ENCODE results near the gene MBP.
A peak's percentile ranks its signal among the peaks of the same experiment; 100 is the strongest.

MBP gene

DNA sequence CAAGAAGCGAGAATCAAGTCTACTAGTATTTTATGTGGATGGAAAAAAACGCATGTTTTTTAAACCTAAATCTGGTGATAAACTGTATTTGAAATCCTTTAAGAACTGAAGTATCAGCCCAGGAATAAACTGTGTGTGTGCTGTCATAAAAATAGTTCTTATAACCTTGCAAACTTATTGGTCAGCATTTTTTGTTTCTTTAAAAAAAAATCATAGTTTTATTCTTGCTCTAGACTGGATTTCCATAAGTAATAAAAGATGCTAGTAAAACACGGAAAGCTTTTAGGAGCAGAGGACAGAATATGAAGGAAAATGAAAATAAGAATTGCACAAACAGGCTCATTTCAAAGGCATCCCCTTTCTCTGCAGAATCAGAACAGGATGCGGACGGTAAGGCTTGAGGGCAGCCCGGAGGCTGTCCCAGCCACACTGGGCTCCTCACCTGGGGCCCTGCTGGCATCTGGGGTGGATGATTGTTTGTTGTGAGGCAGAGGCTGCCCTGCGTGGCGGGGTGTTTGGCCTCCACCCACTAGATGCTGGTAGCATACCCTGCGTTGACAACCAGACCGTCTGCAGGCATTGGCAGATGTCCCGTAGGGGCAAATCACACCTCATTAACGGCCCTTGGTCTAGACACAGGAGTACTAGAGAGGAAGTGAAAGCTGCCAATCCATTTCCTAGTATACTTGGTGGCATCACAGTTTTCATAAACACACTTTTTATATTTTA, 52.5 kb downstream of the MBP start:
- H3K27me3 ChIP-seq (ENCODE audit: insufficient read depth, low read length): no peaks in the 10 kb centered on the region
- no peaks in the 10 kb centered on the region for H3K9me2 ChIP-seq (ENCODE audit: low read depth, low read length)
- H3F3A ChIP-seq (ENCODE audit: insufficient read depth, low read length): no peaks in the 10 kb centered on the region
- peak overlapping the region; percentile 30 for H3K4me3 ChIP-seq (ENCODE audit: low read depth, low read length, poor library complexity, severe bottlenecking)
- TF ChIP-seq EZH2 (IDR thresholded peaks at IDR 0.05; ENCODE audit: borderline replicate concordance, low read length): no peak
- TF ChIP-seq, protein P1, sequence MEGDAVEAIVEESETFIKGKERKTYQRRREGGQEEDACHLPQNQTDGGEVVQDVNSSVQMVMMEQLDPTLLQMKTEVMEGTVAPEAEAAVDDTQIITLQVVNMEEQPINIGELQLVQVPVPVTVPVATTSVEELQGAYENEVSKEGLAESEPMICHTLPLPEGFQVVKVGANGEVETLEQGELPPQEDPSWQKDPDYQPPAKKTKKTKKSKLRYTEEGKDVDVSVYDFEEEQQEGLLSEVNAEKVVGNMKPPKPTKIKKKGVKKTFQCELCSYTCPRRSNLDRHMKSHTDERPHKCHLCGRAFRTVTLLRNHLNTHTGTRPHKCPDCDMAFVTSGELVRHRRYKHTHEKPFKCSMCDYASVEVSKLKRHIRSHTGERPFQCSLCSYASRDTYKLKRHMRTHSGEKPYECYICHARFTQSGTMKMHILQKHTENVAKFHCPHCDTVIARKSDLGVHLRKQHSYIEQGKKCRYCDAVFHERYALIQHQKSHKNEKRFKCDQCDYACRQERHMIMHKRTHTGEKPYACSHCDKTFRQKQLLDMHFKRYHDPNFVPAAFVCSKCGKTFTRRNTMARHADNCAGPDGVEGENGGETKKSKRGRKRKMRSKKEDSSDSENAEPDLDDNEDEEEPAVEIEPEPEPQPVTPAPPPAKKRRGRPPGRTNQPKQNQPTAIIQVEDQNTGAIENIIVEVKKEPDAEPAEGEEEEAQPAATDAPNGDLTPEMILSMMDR (IDR thresholded peaks at IDR 0.05; ENCODE audit: low read length): no peak
- H3K4me1 ChIP-seq (ENCODE audit: insufficient read depth, low read length, severe bottlenecking): peaks cover 34% of the 10 kb centered on the region
- no peak overlapping the region for H2AFZ ChIP-seq (ENCODE audit: low read length)
- no peaks in the 10 kb centered on the region for H4K20me1 ChIP-seq (ENCODE audit: insufficient read depth, low read length)
- peaks cover 18% of the 10 kb centered on the region for H3K36me3 ChIP-seq (ENCODE audit: insufficient read depth, low read length)
- peak overlapping the region; percentile 49 for H3K4me2 ChIP-seq (ENCODE audit: low read length)
- H3K9ac ChIP-seq (ENCODE audit: low read length): peak overlapping the region; percentile 15; the same call in 1 of the 2 replicates
- peaks cover 19% of the 10 kb centered on the region for H3K79me2 ChIP-seq (ENCODE audit: insufficient read depth, low read length)
- H3K9me3 ChIP-seq (ENCODE audit: low read length): no peaks in the 10 kb centered on the region
- peak overlapping the region; percentile 87 for H3K27ac ChIP-seq (ENCODE audit: low read depth, low read length, poor library complexity, severe bottlenecking)

DNA sequence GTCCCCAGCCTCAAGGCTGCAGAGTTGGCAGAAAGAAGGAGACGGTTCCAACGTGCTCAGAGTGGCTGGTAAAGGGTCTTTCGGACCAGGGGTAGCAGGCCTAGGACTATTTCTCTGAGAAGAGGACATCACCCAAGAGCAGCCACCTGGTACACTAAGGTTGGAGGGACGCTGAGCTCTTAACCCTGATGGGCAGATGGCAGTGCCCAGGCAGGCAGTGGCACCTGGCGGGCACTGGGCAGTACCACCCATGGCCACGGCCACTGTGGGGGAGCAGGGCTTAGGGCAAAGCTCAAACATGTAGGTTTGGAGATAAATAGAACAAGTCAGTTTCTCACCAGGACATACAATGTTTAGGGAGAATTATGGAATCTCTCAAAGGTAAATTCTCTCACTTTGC, 53.5 kb downstream of the MBP start:
- Histone ChIP-seq H3K4me2 (ENCODE audit: low read length) (no peak overlapping the region), H3F3A (ENCODE audit: insufficient read depth, low read length) (no peaks in the 10 kb centered on the region), H3K9me3 (ENCODE audit: low read length) (no peaks in the 10 kb centered on the region), H3K36me3 (ENCODE audit: insufficient read depth, low read length) (peaks cover 11% of the 10 kb centered on the region), H3K9me2 (ENCODE audit: low read depth, low read length) (no peaks in the 10 kb centered on the region), H3K27ac (ENCODE audit: low read depth, low read length, poor library complexity, severe bottlenecking) (peak overlapping the region; percentile 26), H3K4me1 (ENCODE audit: insufficient read depth, low read length, severe bottlenecking) (peaks cover 34% of the 10 kb centered on the region), H4K20me1 (ENCODE audit: insufficient read depth, low read length) (no peaks in the 10 kb centered on the region), H3K4me3 (ENCODE audit: low read depth, low read length, poor library complexity, severe bottlenecking) (no peak overlapping the region), H2AFZ (ENCODE audit: low read length) (no peak overlapping the region), H3K79me2 (ENCODE audit: insufficient read depth, low read length) (peaks cover 10% of the 10 kb centered on the region; the same call in 1 of the 2 replicates), H3K27me3 (ENCODE audit: insufficient read depth, low read length) (no peaks in the 10 kb centered on the region), H3K9ac (ENCODE audit: low read length) (no peak overlapping the region)
- TF ChIP-seq, protein P1 (IDR thresholded peaks at IDR 0.05; ENCODE audit: low read length): no peak
- TF ChIP-seq EZH2 (IDR thresholded peaks at IDR 0.05; ENCODE audit: borderline replicate concordance, low read length): no peak

DNA sequence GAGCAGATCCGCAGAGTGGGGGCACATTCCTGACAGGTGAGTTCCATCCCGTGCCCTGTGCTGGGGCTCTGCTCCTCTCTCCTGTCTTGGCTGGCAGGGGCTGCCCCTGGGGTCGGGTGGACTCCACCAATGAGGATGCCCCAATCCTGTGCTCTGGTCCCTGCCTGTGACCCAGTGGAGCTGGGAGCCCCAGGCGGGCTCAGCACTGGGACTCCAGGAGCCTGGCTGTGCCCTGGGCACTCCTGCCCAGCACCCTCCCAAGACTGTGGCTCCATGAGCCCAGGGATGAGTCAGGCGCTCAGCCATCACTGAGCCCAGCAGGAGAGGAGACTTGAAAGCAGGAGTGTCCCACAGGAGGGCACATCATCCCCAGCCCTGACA, 53.9 kb downstream of the MBP start:
- H3K36me3 ChIP-seq (ENCODE audit: insufficient read depth, low read length): peaks cover 7% of the 10 kb centered on the region
- H3K9me3 ChIP-seq (ENCODE audit: low read length): no peaks in the 10 kb centered on the region
- no peak overlapping the region for H3K9ac ChIP-seq (ENCODE audit: low read length)
- no peaks in the 10 kb centered on the region for H3F3A ChIP-seq (ENCODE audit: insufficient read depth, low read length)
- peaks cover 34% of the 10 kb centered on the region for H3K4me1 ChIP-seq (ENCODE audit: insufficient read depth, low read length, severe bottlenecking)
- H3K27me3 ChIP-seq (ENCODE audit: insufficient read depth, low read length): no peaks in the 10 kb centered on the region
- peak overlapping the region; percentile 26 for H3K27ac ChIP-seq (ENCODE audit: low read depth, low read length, poor library complexity, severe bottlenecking)
- TF ChIP-seq, protein P1 (IDR thresholded peaks at IDR 0.05; ENCODE audit: low read length): no peak
- no peak for TF ChIP-seq EZH2 (IDR thresholded peaks at IDR 0.05; ENCODE audit: borderline replicate concordance, low read length)
- peaks cover 10% of the 10 kb centered on the region; the same call in 1 of the 2 replicates for H3K79me2 ChIP-seq (ENCODE audit: insufficient read depth, low read length)
- no peaks in the 10 kb centered on the region for H4K20me1 ChIP-seq (ENCODE audit: insufficient read depth, low read length)
- no peak overlapping the region for H3K4me3 ChIP-seq (ENCODE audit: low read depth, low read length, poor library complexity, severe bottlenecking)
- no peaks in the 10 kb centered on the region for H3K9me2 ChIP-seq (ENCODE audit: low read depth, low read length)
- no peak overlapping the region for H2AFZ ChIP-seq (ENCODE audit: low read length)
- no peak overlapping the region for H3K4me2 ChIP-seq (ENCODE audit: low read length)
